Smooth muscle cell of the coronary artery (primary cell): ENCODE measurements around the gene MMEL1. TPM values are rescaled to one million over a fixed set of nuclear protein-coding genes. Genes with fewer than 3 reads are reported as not detected.

Experiments
- total RNA-seq: library from RNA; depleted of rRNA; stranded (reverse); fragments of >200 nt; gene quantifications from 2 replicates; pipeline ENCODE4 v1.2.3, GENCODE V29; 2014; ENCODE audit warnings: low replicate concordance

The MMEL1 gene, protein sequence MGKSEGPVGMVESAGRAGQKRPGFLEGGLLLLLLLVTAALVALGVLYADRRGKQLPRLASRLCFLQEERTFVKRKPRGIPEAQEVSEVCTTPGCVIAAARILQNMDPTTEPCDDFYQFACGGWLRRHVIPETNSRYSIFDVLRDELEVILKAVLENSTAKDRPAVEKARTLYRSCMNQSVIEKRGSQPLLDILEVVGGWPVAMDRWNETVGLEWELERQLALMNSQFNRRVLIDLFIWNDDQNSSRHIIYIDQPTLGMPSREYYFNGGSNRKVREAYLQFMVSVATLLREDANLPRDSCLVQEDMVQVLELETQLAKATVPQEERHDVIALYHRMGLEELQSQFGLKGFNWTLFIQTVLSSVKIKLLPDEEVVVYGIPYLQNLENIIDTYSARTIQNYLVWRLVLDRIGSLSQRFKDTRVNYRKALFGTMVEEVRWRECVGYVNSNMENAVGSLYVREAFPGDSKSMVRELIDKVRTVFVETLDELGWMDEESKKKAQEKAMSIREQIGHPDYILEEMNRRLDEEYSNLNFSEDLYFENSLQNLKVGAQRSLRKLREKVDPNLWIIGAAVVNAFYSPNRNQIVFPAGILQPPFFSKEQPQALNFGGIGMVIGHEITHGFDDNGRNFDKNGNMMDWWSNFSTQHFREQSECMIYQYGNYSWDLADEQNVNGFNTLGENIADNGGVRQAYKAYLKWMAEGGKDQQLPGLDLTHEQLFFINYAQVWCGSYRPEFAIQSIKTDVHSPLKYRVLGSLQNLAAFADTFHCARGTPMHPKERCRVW
- total RNA-seq, result 0.60 TPM in 1 of 2 replicates, not detected in the other

DNA sequence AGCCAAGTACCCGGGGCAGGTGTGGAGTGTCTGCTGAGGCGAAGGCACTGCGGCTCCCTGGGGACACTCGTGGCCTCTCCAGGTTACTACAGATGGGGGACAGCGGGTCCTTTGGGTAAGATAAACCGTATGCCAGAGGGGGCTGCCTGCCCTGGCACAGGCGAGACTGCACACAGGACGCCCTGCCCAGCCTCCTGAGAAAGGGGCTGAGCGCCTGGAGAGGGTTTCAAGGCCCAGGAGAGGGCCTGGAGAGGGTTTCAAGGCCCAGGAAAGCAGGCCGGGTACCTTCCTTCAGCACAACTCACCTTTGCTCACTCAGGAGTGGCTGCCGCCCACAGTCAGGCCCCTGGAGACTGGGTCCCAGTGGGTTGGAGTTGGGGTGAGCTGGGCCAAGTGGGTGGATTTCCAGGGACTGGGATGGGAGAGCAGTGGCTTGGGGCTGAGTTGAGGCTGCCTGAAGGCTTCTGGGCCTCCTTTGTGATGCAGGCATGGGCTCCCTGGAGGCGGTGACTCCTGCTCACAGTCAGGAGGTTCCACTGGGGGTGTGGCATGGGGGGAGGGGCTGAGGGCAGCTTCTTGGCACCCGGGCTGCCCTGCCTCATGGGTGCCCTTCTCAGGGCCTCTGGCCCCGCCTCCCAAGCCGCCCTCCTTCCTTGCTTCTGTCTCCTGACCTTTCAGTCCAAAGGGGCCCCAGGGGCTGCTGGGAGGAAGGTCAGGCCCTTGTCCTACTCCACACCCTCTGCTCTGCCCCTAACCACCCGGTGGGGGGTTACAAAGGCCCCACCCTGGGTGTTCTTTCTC lies at the start of gene MMEL1:
MMEL1 (minus strand) TSS at position 456 of the 801 bp plus-strand sequence. CDS start 3,532 bp downstream, outside the sequence.

DNA sequence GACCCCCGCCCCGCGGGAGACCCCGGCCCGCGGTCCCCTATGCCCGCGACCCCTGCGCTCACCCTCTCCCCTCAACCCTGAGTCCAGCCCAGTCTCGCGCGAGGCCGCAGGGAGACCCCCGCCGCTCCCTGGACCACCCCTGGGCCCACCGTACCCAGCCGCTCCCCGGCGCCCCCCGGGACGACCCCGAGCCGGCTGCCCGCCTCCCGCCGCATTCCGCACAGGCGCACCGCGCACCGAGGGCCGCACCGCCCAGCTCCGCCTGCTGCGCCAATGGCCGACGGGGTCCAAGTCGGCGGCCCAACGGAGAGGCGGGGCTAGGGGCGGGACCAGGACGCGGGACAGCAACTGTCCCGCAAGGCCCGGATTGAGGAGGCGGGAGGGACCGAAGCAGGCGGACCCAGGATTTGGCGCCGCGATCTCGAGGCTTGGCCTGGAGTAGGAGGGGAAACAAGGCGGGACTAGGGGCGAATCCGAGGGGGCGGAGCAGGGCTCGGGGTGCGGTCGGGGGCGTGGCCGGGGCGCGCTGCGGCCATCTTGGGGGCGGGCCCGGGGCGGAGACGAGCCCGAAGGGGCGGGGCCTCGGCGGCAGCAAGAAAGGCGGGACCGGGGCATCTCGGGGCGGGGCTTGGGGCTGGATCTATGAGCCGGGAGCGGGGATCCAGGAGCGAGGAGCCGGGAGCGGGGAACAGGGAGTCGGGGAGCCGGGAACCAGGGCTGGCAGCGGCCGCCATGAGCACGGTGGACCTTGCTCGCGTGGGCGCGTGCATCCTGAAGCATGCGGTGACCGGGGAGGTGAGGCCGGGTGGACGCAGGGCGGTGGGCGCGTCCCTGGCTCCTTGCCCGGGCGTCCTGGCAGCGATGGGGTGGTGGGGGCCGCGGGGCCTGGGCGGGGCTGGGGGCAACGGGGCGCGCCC lies 46.4 kb downstream of the MMEL1 start, which contains the start of gene PRXL2B:
PRXL2B (plus strand) TSS at position 624 of the 917 bp plus-strand sequence; CDS start at position 733, 109 bp downstream.

DNA sequence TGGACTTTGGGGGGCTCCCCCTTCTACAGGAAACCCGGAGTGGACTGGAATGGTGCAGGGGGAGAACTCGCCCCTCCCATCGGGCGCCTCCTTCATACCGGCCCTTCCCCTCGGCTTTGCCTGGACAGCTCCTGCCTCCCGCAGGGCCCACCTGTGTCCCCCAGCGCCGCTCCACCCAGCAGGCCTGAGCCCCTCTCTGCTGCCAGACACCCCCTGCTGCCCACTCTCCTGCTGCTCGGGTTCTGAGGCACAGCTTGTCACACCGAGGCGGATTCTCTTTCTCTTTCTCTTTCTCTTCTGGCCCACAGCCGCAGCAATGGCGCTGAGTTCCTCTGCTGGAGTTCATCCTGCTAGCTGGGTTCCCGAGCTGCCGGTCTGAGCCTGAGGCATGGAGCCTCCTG lies 76.5 kb downstream of the MMEL1 start, which contains the start of gene TNFRSF14:
TNFRSF14 (plus strand) TSS at position 95 of the 401 bp plus-strand sequence; CDS start at position 389, 294 bp downstream.

Other genes starting within 250 kb of the MMEL1 start
- 7.5 and 15.1 TPM in 2 replicates for gene MORN1, start 241.5 kb downstream of the MMEL1 start, total RNA-seq
- gene RER1, start 241.2 kb downstream of the MMEL1 start, total RNA-seq, result 80.2 and 128 TPM in 2 replicates
- gene PEX10, start 220.5 kb downstream of the MMEL1 start, total RNA-seq, result 24.5 and 32.2 TPM in 2 replicates
- 0.08 TPM in 1 of 2 replicates, not detected in the other for gene PLCH2, start 156.7 kb downstream of the MMEL1 start, total RNA-seq
- gene PANK4, start 106.4 kb downstream of the MMEL1 start, total RNA-seq, result 12.5 and 16.0 TPM in 2 replicates
- not detected in 2 replicates for gene HES5, start 102.8 kb downstream of the MMEL1 start, total RNA-seq
- gene TNFRSF14, start 76.6 kb downstream of the MMEL1 start, total RNA-seq, result 8.2 and 41.7 TPM in 2 replicates
- gene PRXL2B, start 46.2 kb downstream of the MMEL1 start, total RNA-seq, result 4.9 and 6.6 TPM in 2 replicates
- gene TTC34, start 168.7 kb upstream of the MMEL1 start, total RNA-seq, result 0.08 and 0.12 TPM in 2 replicates